HG03159 (cell line): ENCODE data around the gene INPPL1.

Experiments used
- ATAC-seq: cut with Tn5 transposase; IDR thresholded peaks from one replicate; pipeline ENCODE4 v1.9.1; 2021; ENCODE audit warnings: mild to moderate bottlenecking, moderate library complexity; ENCODE audit not compliant: unreplicated experiment

Gene INPPL1

DNA sequence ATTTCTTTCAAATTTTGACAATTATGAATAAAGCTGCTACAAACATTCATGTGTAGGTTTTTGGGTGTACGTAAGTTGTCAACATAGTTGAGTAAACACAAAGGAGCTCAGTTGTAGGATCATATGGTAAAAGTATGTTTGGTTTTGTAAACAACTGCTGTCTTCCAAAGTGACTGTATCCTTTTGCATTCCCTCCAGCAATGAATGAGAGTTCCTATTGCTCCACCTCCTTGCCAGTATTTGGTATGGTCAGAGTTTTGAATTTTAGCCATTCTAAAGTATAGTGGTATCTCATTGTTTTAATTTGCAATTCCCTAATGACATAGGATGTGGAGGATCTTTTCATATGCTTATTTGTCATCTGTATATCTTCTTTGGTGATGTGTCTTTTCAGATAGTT is 47.4 kb downstream of the INPPL1 start:
- no peak for ATAC-seq

- no peak for ATAC-seq
Measured at GRCh38 chr11:72274435-72274834, 49.9 kb downstream of the INPPL1 start.

DNA sequence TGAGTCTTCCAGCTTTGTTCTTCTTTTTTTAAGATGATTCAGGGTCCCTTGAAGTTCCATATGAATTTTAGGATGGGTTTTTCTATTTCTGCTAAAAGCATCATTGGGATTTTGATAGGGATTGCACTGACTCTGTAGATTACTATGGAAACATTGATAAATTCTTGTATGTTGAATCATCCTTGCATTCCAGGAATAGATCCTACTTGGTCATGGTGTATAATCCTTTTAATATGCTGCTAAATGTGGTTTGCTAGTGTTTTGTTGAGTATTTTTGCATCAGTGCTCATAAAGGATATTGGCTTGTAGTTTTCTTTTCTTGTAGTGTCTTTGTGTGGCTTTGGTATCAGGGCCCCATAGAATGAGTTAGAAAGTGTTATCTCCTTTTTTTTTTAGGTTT is 54.3 kb downstream of the INPPL1 start:
- no peak for ATAC-seq

DNA sequence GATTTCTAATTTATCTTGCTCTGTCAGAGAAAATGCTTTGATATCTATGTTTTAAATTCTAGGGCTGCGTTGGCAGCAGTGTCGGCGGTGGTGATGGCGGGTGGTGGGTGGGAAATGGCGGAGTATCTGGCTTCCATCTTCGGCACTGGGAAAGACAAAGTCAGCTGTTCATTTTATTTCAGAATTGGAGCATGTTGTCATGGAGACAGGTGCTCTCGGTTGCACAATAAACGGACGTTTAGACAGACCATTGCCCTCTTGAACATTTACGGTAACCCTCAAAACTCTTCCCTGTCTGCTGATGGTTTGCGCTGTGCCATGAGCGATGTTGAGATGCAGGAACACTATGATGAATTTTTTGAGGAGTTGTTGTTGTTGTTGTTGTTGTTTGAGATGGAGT is 55.5 kb downstream of the INPPL1 start:
- no peak for ATAC-seq

DNA sequence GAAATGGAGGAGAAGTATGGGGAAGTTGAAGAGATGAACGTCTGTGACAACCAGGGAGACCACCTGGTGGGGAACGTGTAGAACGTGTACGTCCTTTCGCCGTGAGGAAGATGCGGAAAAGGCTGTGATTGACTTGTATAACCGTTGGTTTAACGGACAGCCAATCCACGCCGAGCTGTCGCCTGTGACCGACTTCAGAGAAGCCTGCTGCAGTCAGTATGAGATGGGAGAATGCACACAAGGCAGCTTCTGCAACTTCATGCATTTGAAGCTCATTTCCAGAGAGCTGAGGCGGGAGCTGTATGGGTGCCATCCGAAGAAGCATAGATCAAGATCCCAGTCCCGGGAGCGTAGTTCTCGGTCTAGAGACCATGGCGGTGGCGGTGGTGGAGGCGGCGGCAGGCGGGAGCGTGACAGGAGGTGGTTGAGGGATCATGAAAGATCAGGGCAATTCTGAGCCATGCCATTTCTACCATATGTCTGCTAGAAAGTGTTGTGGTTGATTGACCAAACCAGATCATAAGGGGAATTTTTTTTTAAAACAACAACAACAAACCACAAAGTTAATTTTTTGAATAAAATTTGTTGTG is 56.3 kb downstream of the INPPL1 start:
- no peak for ATAC-seq

GRCh38 chr11:72283947-72284346 is 59.4 kb downstream of the INPPL1 start:
- no peak for ATAC-seq

DNA sequence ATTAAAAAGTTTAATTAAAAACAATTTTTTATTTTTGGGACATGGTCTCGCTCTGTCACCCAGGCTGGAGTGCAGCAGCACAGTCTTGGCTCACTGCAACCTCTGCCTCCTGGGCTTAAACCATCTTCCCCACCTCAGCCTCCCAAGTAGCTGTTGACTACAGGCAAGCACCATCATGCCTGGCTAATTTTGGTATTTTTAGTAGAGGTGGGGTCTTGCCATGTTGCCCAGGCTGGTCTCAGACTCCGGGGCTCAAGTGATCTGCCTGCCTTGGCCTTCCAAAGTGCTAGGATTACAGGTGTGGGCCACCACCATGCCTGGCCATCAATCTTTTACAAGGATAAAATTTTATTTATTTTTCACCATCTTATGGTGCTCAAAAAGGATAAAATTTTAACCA is 62.7 kb downstream of the INPPL1 start:
- no peak for ATAC-seq
